Spleen (tissue), 7 donors: ENCODE results near the gene SEMA5B.

Experiments used
- CTCF ChIP-seq, 11 experiments: fragments of 200-600 bp in 7 of 11; fragments of 450-650 bp in 4 of 11; sonication (generic) in 4 of 11; IDR thresholded peaks in 8 of 11; conservative IDR thresholded peaks in 3 of 11; 1 replicate in 7 of 11; 2 replicates in 4 of 11; pipeline versions ENCODE4 v1.4.0 to v1.8.0; 2016 to 2021; ENCODE audit warnings: antibody characterized with exemption in 11 of 11, inconsistent platforms in 4 of 11, mild to moderate bottlenecking in 1 of 11
- POLR2A ChIP-seq, 3 donors: fragments of 450-650 bp; IDR thresholded peaks; one replicate each; pipeline ENCODE4 v1.5.1; 2017; ENCODE audit warnings: antibody characterized with exemption in 3 of 3, mild to moderate bottlenecking in 1 of 3
- POLR2AphosphoS5 ChIP-seq, 3 donors: sonication (generic); formaldehyde crosslinking; IDR thresholded peaks; one replicate each; pipeline ENCODE4 v1.5.1; 2017; ENCODE audit warnings: antibody characterized with exemption in 3 of 3
- donor health status: DM: no; HTN: no; CAD: no; lungs with moderate emphysema.
- donor health status: DM: no; HTN: no; CAD: no.
- donor health status: DM: no; HTN: no; CAD: no.

GRCh38 chr3:122882361-122882947 lies 145.1 kb downstream of the SEMA5B start:
- TF ChIP-seq CTCF (IDR thresholded peaks at IDR 0.05 in 8 of 11, conservative IDR thresholded peaks at IDR 0.05 in 3 of 11): no peak
- no peak for TF ChIP-seq POLR2A (IDR thresholded peaks at IDR 0.05)
- no peak for TF ChIP-seq POLR2AphosphoS5 (IDR thresholded peaks at IDR 0.05)
